Gastroesophageal sphincter (tissue), 3 donors: ENCODE data around the gene PPP6R3.

Experiments
- CTCF ChIP-seq, 4 experiments: fragments of 200-600 bp in 2 of 4; fragments of 450-650 bp in 2 of 4; sonication (generic) in 1 of 4; IDR thresholded peaks; one replicate each; pipeline ENCODE4 v1.5.1; 2017 to 2019; ENCODE audit warnings: antibody characterized with exemption in 4 of 4, mild to moderate bottlenecking in 2 of 4, moderate library complexity in 2 of 4
- POLR2A ChIP-seq, 2 donors: fragments of 450-650 bp; IDR thresholded peaks; one replicate each; pipeline ENCODE4 v1.6.1; 2017; ENCODE audit warnings: antibody characterized with exemption in 2 of 2, mild to moderate bottlenecking in 2 of 2, moderate library complexity in 1 of 2
- POLR2AphosphoS5 ChIP-seq: sonication (generic); formaldehyde crosslinking; IDR thresholded peaks from one replicate; pipeline ENCODE4 v1.6.1; 2017; ENCODE audit warnings: antibody characterized with exemption

- TF ChIP-seq POLR2A (IDR thresholded peaks at IDR 0.05) (no peak), CTCF (IDR thresholded peaks at IDR 0.05) (no peak), POLR2AphosphoS5 (no peak)
Observed at GRCh38 chr11:68524681-68525080, 64.1 kb downstream of the PPP6R3 start.
